GM15510 (cell line): ENCODE results near the gene APBA2.

ENCODE experiments used
- POLR2A ChIP-seq: IDR thresholded peaks from 3 replicates; pipeline ENCODE4 v1.6.1; 2011; ENCODE audit warnings: borderline replicate concordance; ENCODE audit not compliant: insufficient read length; ENCODE audit errors: extremely low read depth

The APBA2 gene

DNA sequence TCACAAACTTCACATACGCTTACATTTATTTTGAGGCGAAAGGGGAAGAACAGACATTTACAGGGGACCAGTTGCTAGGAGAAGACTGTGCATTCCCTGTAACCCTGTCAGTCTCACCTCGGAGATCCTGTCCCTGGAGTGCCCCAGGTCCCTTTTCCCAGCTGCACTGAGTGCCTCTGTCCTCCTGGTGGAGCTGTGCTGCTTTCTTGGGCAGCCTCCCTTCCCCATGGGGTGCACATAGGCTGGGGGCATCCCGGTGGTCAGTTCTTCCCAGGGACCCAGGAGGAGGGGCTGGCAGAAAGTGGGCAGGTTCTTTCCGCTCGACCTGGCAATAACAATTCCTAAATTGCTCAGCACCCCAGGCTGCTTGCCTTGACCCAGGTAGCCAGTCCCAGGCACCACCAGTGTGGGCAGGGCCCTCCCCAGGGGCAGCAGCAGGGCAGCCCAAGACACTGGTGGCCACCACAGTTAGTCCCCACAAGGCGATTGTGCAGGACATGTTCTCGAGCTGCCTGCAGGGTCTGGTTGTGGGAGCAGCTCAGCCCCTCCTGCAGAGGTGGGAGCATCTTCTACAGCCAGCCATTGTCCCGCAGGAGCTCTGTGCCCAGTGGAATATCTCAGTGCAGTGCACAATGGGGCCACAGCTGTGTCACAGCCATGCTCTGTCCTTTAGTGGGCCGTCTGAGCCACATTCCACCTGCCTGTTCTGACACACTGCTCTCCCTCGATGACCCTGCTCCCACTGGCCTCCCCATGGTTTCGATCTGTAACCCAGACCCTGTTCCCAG, 36.3 kb downstream of the APBA2 start:
- TF ChIP-seq POLR2A, result no peak

DNA sequence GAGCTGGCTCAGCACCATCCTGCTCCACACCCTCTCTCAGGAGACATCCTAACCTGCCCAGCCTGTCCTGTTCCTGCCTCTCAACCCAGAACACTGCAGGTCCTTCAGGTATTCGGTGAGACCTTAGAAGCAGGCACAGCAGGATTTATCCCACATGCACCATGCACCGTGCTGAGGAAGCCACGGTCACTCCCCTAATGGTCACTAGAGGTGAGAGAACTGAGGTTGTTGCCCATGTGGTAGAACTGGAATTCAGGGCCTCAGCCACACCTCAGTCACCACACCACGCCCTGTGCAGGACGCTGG, 36.9 kb downstream of the APBA2 start:
- no peak for TF ChIP-seq POLR2A

DNA sequence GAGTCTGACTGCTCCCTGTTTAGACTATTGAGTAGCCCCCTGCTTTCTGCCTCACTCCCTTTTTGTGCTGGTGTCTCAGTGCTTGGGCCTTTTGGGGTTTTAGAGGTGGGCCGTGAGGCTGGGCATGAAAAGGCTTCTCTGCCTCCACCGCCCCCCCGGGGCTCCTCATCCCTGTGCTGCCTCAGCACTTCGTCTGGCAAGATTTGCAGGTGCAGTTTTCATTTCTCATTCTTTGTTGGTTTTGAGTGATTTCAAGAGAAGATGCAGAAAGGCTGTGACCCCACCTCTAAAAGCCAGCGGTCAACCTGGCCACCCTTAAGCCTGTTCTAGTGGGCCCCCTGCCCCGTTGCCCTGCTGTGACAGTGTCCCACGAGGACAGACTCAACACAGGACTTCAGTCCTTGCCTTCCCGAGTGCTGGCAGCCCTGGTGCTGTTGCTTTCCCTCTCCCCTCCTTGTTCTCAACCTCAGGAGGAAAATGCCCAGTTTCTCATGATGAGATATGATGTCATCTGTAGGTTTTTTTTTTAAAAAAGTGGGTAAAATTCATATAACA, 38.0 kb downstream of the APBA2 start:
- TF ChIP-seq POLR2A, result no peak

DNA sequence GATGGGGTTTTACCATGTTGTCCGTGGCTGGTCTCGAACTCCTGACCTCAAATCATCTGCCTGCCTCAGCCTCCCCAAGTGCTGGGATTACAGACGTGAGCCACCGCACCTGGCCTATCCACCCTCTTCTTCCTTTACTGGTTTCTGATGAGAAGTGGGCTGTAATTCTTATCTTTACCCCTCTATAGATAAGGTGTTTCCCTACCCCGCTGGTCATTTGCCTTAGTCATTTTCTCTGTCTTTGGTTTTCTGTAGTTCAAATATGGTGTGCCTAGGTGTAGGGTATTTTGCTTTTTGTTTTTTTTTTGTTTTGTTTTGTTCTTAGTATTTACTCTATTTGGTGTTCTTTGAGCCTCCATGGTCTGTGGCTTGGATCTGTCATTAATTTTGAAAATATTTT, 41.3 kb downstream of the APBA2 start:
- TF ChIP-seq POLR2A, result no peak

DNA sequence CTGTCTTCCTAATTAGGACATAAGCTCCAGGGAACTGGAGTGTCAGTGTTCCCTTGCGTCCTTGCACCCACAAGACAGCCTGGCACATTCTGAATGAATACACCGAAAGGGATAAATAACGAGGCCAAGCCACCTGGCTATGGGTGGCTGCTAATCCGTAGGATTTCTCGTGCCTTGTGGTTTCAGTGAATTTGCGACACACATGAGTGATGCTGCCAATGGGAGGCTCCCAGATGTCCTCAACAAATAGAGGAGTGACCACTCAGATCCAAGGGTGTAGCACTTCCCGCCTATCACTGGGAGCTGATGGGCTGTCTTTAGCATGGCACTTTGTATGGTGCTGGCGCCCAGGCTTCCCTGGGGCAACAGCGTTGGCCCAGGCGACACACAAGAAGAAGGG, 43.4 kb downstream of the APBA2 start:
- no peak for TF ChIP-seq POLR2A

DNA sequence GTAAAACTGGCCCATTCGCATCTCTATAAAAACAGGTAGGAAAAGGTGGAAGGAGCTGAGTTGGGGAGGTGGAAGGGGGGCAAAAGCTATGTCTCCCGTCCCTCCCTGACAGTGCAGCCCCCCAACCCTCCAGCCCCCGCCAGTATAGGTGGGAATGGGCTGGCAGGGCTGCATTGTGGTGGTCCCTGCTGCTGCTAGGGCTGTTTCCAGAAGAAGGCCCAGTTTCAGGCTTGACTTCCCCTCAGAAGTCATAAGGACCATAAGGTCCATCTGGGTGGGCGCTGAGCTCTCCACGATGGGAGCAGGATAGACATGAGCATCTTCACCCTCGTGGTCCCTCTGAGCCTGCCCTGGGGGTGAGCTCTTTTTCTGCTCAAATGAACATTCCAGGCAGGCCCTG, 44.2 kb downstream of the APBA2 start:
- no peak for TF ChIP-seq POLR2A

DNA sequence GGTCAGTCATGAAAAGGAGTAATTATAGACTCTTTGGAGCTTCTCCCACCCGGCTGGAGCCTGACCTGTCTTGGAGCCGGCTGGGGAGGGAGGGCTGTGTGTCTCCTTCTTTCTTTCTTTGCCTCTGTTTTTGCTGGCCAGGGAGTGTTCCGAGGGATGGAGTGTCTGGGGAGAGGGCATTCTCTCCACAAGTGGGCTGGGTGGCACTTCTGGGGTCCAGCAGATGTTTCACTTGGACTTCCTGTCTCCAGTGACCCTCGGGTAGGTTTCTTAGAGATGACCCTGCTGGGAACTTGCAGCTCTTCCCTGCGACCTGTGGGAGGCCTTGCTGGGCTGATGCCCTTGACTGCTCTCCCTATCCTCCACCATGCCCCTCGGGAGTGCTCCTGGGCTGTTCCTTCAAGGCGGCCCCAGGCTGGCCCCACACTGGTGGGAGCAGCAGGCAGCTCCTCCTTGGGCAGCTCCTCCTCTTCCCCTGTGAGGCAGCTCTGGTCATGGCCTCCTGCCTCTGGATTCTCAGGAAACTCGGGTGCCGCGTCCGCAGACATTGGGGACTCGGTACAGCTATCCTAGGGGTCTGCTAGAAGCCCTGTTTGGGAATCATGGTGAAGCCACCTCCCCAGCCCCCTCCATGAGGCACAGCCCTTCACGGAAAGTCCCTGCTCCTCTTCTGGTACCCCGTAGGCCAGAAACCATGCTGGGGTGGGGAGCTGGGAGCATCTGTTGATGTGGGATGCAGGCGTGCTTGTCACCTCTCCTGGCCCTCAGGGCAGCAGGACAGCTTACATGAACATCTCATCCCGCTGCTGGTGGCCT, 44.9 kb downstream of the APBA2 start:
- TF ChIP-seq POLR2A, result no peak

DNA sequence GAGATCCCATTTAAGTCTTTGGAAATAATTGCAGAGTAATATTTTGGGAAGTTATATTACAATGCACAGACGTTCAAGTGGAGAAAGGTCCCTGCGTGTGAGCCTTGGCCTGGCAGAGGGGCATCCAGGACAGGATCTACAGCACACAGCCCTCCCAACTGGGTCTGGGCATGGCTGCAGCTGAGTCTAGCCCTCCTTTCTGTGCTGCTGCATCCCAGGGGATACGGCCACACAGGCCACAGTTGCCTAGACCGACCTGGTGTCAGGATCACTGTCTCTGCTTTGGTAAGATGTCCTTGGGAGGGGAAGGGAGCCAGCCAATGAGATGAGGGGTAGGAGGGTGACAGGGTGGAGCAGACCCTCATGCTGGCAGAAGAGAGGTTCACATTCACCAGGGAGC, 46.1 kb downstream of the APBA2 start:
- TF ChIP-seq POLR2A, result no peak

DNA sequence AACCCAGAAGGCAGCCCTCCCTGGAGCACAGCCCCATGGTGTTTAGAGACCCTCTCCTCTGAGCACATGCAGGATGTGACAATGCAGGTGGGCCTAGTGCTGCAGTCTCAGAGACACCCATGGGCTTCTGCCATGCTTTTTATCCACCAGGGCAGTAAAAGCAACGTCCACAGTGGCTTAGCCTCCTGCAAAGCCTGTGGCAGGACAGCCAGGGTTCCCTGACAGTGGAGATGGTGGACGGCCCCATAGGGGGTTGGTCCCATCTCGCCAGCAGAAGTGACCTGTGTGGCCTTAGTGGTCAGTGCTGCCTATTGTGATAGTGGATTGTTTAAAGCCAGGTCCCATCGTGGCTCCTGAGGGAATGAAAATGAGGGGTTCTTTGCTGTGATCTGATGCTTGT, 46.6 kb downstream of the APBA2 start:
- no peak for TF ChIP-seq POLR2A

DNA sequence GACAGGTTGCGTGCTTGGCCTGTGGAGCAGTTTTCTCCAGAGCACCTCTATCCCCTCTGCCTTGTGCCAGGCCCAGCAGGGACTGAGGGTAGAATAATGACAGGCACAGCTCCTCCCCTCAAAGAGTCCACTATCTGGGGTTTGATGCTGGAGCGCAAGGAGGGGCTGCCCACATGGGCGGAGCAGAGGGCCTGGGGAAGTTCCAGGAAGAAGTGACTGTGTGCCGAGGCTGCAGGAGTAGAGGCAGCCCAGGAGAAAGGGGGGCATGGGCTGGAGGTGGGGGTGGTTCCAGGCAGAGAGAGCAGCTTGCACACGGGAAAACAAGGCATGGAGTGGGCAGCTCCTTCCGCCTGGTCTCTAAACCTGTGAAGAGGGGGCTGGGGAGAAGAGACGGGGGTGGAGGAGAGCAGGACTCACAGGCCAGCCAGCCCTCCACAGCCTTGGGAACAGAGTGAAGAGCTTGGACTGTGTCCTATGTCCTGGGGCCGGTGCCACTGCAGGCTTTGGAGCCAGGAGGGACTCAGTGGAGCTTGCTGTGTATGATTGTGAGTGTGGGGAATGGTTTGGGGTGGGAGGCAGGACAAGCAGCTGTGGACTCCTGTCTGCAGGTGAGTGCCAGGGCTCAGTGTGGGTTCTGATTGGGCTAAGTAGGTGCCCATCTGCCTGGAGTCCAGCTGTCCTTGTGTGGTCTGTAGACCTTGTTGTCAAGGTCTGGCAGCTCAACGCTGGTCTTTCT, 48.1 kb downstream of the APBA2 start:
- no peak for TF ChIP-seq POLR2A

DNA sequence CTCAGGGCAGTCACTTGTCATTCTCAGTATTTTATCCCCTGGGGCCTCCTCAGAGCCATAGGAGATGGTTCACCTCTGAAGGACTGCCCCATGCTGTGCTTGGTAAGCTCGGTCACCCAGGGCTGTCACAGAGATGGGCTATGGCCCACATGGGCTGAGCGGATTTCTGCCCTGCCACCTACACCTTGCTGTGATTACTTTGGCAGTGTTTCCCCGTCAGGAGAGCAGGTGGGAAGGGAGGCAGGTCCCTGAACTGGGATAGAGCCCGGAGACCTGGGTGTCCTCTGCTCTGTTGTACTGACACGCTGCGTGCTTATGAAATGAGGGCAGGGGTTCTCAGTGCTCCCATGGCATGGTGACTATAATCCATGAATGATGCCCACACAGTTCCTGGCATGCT, 48.9 kb downstream of the APBA2 start:
- no peak for TF ChIP-seq POLR2A

DNA sequence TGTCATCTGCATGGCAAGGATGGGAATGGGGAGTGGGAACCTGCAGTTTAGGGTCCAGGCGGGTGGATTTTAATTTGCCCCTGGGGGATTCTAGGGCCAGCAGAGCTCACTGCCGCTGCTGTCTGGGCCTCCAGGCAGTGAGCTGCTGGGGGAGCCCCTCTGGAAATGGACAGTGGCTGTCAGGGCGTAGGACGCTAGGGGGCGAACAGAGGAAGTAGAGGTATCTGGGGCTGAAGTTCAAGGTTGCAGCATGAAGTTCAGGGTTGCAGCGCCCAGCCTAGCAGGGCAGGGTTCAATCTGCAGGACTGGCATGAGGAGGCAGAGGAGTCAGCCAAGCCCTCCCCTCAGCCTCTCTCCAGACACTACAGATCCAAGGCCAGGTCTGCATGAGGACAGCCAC, 49.5 kb downstream of the APBA2 start:
- no peak for TF ChIP-seq POLR2A

DNA sequence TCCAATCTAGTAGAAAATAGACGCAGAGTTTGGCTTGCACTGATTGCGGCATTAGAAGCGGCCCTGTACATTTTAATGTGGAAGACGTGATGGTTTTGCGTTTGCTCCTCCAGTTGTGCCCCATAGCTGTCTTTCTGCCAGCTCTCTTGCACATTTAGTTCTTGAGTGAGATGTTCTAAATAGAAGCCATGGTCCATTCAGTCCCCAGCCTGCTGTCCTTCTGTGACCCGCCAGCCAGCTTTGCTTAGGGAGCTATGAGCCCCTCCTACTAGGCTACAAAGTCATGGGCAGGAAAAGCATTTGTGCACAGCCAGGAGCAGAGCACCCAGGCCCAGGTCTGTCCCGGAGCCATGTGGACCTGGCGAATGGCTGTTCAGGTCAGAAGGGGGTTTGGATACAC, 50.3 kb downstream of the APBA2 start:
- no peak for TF ChIP-seq POLR2A

DNA sequence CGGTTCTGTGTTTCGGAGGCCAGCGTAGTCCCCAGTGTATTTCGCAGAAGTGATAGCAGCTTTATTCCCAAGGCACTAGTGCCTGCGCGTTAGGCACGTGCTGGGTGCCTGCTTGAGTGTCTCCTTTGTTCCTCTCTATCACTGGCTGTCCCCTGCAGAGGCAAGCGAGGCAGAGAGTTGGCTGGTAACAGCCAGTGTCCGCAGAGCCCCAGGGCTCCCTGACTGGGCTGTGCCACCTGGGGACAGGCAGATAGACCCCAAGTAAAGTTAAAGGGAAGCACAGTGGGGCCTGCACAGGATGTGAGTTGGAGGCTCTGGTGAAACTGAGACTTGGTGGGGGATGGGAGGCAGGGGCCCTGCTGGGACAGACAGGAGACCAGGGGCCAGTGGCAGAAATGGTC, 50.7 kb downstream of the APBA2 start:
- no peak for TF ChIP-seq POLR2A

DNA sequence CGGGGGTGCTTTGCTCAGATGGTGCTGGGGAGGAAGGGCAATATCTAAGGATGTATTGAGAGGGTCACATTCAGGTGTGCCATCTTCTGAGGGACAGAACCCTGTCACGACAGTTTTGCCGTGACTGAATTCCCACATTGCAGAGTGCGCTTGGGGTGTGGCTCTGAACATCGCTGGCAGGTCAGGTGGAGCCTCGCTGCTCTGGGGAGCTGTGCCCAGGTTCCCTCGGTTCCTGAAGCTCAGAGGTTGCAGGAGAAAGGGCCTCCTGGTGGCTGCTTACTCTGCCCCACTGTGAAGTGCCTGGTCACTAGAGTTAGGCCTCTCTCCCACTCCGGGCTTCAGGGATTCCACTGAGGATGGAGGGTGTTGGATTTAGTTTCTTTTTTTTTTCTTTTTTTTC, 51.5 kb downstream of the APBA2 start:
- TF ChIP-seq POLR2A, result no peak
